Tibial artery (tissue), 4 donors: Measurements from ENCODE around the gene DDX1.

Experiments used
- DNase-seq, 2 donors: peaks; one replicate each; pipeline ENCODE4 v3.0.0-alpha.2; 2019
- H3K27ac ChIP-seq, 2 donors: fragments of 200-600 bp; sonication (generic) in 1 of 2; 1 replicate in 1 of 2; 2 replicates in 1 of 2; pipeline ENCODE4 v1.5.1; 2018 to 2019; ENCODE audit warnings: mild to moderate bottlenecking in 1 of 2
- H3K27me3 ChIP-seq, 2 donors: fragments of 200-600 bp; sonication (generic) in 1 of 2; one replicate each; pipeline versions ENCODE4 v1.5.1 to v1.6.0; 2016 to 2019
- H3K36me3 ChIP-seq, 3 donors: fragments of 200-600 bp; sonication (generic) in 2 of 3; one replicate each; pipeline ENCODE4 v1.5.1; 2016 to 2019; ENCODE audit warnings: mild to moderate bottlenecking in 2 of 3
- H3K4me1 ChIP-seq, 4 donors: fragments of 200-600 bp; sonication (generic) in 2 of 4; 1 replicate in 3 of 4; 2 replicates in 1 of 4; pipeline ENCODE4 v1.5.1; 2016 to 2019
- H3K4me3 ChIP-seq, 2 donors: fragments of 200-600 bp; sonication (generic) in 1 of 2; 1 replicate in 1 of 2; 2 replicates in 1 of 2; pipeline ENCODE4 v1.5.1; 2018 to 2019; ENCODE audit warnings: mild to moderate bottlenecking in 2 of 2
- H3K9me3 ChIP-seq, 3 donors: fragments of 200-600 bp; sonication (generic) in 1 of 3; one replicate each; pipeline ENCODE4 v1.5.1; 2016 to 2019
- intact Hi-C: fragments of 100-400 bp; cut with DNase I; formaldehyde crosslinking; loops from one replicate; pipeline ENCODE4 v1.15.0; 2023; ENCODE audit warnings: low total_unique reads
- TF ChIP-seq, protein P1 (sequence below), 2 experiments: fragments of 200-600 bp in 1 of 2; fragments of 450-650 bp in 1 of 2; IDR thresholded peaks; one replicate each; pipeline ENCODE4 v1.5.1; 2017 to 2019; ENCODE audit warnings: antibody characterized with exemption in 2 of 2, mild to moderate bottlenecking in 1 of 2, moderate library complexity in 1 of 2

Gene DDX1

GRCh38 chr2:15603044-15603765, 11.5 kb downstream of the DDX1 start:
- intact Hi-C loops = no loop called here
- TF ChIP-seq, protein P1, sequence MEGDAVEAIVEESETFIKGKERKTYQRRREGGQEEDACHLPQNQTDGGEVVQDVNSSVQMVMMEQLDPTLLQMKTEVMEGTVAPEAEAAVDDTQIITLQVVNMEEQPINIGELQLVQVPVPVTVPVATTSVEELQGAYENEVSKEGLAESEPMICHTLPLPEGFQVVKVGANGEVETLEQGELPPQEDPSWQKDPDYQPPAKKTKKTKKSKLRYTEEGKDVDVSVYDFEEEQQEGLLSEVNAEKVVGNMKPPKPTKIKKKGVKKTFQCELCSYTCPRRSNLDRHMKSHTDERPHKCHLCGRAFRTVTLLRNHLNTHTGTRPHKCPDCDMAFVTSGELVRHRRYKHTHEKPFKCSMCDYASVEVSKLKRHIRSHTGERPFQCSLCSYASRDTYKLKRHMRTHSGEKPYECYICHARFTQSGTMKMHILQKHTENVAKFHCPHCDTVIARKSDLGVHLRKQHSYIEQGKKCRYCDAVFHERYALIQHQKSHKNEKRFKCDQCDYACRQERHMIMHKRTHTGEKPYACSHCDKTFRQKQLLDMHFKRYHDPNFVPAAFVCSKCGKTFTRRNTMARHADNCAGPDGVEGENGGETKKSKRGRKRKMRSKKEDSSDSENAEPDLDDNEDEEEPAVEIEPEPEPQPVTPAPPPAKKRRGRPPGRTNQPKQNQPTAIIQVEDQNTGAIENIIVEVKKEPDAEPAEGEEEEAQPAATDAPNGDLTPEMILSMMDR (IDR thresholded peaks at IDR 0.05) = no peak
- H3K36me3 ChIP-seq = peaks cover 97 to 100% (median 98%) of the 10 kb centered on the region in 3 donors
- H3K4me1 ChIP-seq = no peaks in the 10 kb centered on the region
- H3K27ac ChIP-seq = no peak overlapping the region
- no peaks in the 10 kb centered on the region for H3K27me3 ChIP-seq
- no peak for DNase-seq
- H3K4me3 ChIP-seq = no peak overlapping the region
- H3K9me3 ChIP-seq = no peaks in the 10 kb centered on the region

- intact Hi-C loops = no loop called here
- H3K36me3 ChIP-seq = peaks cover 98 to 100% (median 99%) of the 10 kb centered on the region in 3 donors
- H3K9me3 ChIP-seq = no peaks in the 10 kb centered on the region
- H3K27me3 ChIP-seq = no peaks in the 10 kb centered on the region
- TF ChIP-seq, protein P1 (IDR thresholded peaks at IDR 0.05) = no peak
- H3K4me1 ChIP-seq = no peaks in the 10 kb centered on the region
- DNase-seq = no peak
- H3K27ac ChIP-seq = no peak overlapping the region
- no peak overlapping the region for H3K4me3 ChIP-seq
Observed at GRCh38 chr2:15603948-15604347, 12.3 kb downstream of the DDX1 start.

- Histone ChIP-seq H3K27me3 (no peaks in the 10 kb centered on the region), H3K36me3 (peaks cover 92 to 100% (median 97%) of the 10 kb centered on the region in 3 donors), H3K4me1 (no peaks in the 10 kb centered on the region), H3K4me3 (no peak overlapping the region), H3K9me3 (no peaks in the 10 kb centered on the region), H3K27ac (no peak overlapping the region)
- intact Hi-C loops = no loop called here
- TF ChIP-seq, protein P1 (IDR thresholded peaks at IDR 0.05) = no peak
- no peak for DNase-seq
Observed at GRCh38 chr2:15605721-15606120, 14.1 kb downstream of the DDX1 start.

DNA sequence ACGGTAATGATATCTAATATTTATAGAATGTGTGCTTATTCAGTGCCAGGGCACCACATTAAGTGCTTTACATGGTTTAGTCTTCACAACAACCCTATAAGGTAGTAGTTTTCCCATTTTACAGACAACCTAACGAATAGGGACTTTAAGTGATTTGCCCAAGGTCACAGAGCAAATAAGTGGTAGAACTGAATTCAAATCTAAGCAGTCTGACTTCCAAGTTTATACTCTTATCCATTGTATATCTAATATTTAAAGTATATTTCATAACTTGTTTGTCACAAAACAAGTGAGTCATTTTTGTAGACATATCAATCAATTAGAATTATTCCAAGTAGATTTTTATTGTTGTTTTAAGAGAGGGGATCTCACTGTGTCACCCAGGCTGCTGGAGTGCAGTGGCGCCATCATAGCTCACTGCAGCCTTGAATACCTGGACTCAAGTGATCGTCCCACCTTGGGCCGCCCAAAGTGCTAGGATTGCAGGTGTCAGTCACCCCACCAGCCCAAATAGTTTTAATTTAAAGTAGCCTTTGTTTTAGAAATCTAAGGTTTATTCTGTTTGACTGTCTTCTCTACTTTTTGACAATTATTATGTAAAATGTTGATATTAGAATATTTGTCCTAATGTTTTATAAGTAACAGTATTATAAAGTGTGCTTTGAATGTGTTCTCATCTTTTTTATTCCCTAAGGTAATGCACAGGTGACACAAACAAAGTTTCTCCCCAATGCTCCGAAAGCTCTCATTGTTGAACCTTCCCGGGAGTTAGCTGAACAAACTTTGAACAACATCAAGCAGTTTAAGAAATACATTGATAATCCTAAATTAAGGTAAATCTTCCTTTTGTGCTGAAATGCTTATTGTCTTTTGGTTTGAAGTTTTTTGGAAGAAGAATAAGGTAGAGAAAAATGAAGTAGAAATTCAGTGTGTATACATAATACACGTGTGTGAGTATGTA, 15.1 kb downstream of the DDX1 start:
- intact Hi-C loops = no loop called here
- H3K9me3 ChIP-seq = no peaks in the 10 kb centered on the region
- DNase-seq = no peak
- H3K36me3 ChIP-seq = peaks cover 82 to 89% (median 87%) of the 10 kb centered on the region in 3 donors
- no peak overlapping the region for H3K4me3 ChIP-seq
- H3K4me1 ChIP-seq = no peaks in the 10 kb centered on the region
- no peaks in the 10 kb centered on the region for H3K27me3 ChIP-seq
- no peak overlapping the region for H3K27ac ChIP-seq
- TF ChIP-seq, protein P1 (IDR thresholded peaks at IDR 0.05) = no peak

DNA sequence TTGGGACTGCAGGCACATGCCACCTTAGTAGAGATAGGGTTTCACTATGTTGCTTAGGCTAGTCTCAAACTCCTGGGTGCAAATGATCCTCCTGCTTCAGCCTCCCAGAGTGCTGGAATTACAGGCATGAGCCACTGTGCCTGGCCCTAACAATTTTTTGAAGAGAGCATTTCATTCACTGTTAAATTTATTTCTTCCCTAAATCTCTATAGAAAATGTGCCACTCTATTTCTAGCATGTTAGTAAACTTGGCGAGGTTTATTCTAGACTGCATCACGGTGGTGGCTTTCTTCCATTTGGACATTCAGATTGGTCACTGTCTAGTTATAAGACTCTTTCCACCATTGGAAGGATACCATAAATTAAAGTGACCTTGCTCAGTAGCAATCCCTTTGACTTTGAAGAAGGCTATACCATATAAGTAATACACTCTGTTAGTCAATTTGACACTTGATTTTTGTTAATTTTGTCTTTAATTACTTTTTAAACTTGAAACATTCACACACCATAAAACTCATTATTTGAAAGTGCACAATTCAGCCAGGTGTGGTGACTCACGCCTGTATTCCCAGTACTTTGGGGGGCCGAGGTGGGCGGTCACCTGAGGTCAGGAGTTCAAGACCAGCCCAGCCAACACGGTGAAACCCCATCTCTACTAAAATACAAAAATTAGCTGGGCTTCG, 16.2 kb downstream of the DDX1 start:
- intact Hi-C loops = no loop called here

More for the DNA sequence above, 16.2 kb downstream of the DDX1 start:
- Histone ChIP-seq H3K4me1 (no peaks in the 10 kb centered on the region), H3K36me3 (peaks cover 73 to 80% (median 76%) of the 10 kb centered on the region in 3 donors), H3K27ac (no peak overlapping the region), H3K9me3 (no peaks in the 10 kb centered on the region), H3K27me3 (no peaks in the 10 kb centered on the region), H3K4me3 (no peak overlapping the region)
- TF ChIP-seq, protein P1 (IDR thresholded peaks at IDR 0.05) = no peak
- no peak for DNase-seq
